Calu3 (cell line): ENCODE measurements around the gene KIAA1217. TPM values are rescaled to one million over a fixed set of nuclear protein-coding genes. Genes with fewer than 3 reads are reported as not detected.
A peak's percentile ranks its signal among the peaks of the same experiment; 100 is the strongest.

Source experiments
- BruUV-seq: library from RNA; stranded (reverse); fragments of 400-500 nt; replicated peaks from 2 replicates; lab custom pipeline; 2021; lab: Mats Ljungman, UMichigan
- CTCF ChIA-PET: fragments of 300-600 bp; sonication (Branson Sonifier 250); formaldehyde crosslinking; loops from one replicate; lab custom pipeline; 2022; ENCODE audit warnings: antibody characterized with exemption; lab: Charles Lee
- DNase-seq: peaks from one replicate; pipeline ENCODE4 v3.0.0; 2022
- H3K27ac Mint-ChIP-seq: one replicate; pipeline ENCODE4 v1.8.0; 2022; ENCODE audit warnings: mixed read lengths; ENCODE audit not compliant: unreplicated experiment
- H3K27me3 Mint-ChIP-seq: one replicate; pipeline ENCODE4 v1.8.0; 2022; ENCODE audit warnings: mixed read lengths; ENCODE audit not compliant: unreplicated experiment
- H3K36me3 Mint-ChIP-seq: one replicate; pipeline ENCODE4 v1.8.0; 2022; ENCODE audit warnings: mild to moderate bottlenecking, moderate library complexity, mixed read lengths; ENCODE audit not compliant: insufficient read depth, unreplicated experiment
- H3K4me1 Mint-ChIP-seq: one replicate; pipeline ENCODE4 v1.8.0; 2022; ENCODE audit warnings: mild to moderate bottlenecking, low read depth, mixed read lengths; ENCODE audit not compliant: unreplicated experiment
- H3K4me3 Mint-ChIP-seq: one replicate; pipeline ENCODE4 v1.8.0; 2022; ENCODE audit warnings: mild to moderate bottlenecking, low read depth, moderate library complexity, mixed read lengths; ENCODE audit not compliant: unreplicated experiment
- H3K9me3 Mint-ChIP-seq: one replicate; pipeline ENCODE4 v1.8.0; 2022; ENCODE audit warnings: low read depth, mixed read lengths; ENCODE audit not compliant: unreplicated experiment
- CTCF ChIP-seq: fragments of 200-600 bp; IDR thresholded peaks from one replicate; pipeline ENCODE4 v1.8.0; 2022; ENCODE audit warnings: antibody characterized with exemption; ENCODE audit not compliant: unreplicated experiment
- intact Hi-C: fragments of 100-400 bp; cut with micrococcal nuclease; formaldehyde crosslinking; loops from one replicate; pipeline ENCODE4 v1.10.0; 2022; ENCODE audit not compliant: unreplicated experiment
- total RNA-seq: library from RNA; stranded (reverse); gene quantifications from 2 replicates; pipeline ENCODE4 v1.2.3, GENCODE V29; 2022

Gene KIAA1217
- total RNA-seq, 1 experiment from 2014 or later: 46.2 TPM

GRCh38 chr10:24360282-24361127 lies 151.6 kb downstream of the KIAA1217 start:
- no peaks in the 10 kb centered on the region for H3K27me3 Mint-ChIP-seq
- H3K27ac Mint-ChIP-seq: no peak overlapping the region
- DNase-seq: peak; percentile 80
- H3K4me1 Mint-ChIP-seq: peaks cover 8% of the 10 kb centered on the region
- no TSS peak for BruUV-seq
- no peaks in the 10 kb centered on the region for H3K36me3 Mint-ChIP-seq
- no peaks in the 10 kb centered on the region for H3K9me3 Mint-ChIP-seq
- H3K4me3 Mint-ChIP-seq: no peak overlapping the region
- CTCF ChIA-PET: interaction anchor here (1.1 to 1.9 kb wide), 2 partner anchors 23 to 366 kb away, joined by 4 to 14 read pairs; no protein-coding TSS in a partner anchor
- peak; percentile 49 for TF ChIP-seq CTCF
- intact Hi-C loops: loop anchor here (1.0 to 2.0 kb wide), 2 partner anchors 164 to 366 kb away; no protein-coding TSS in a partner anchor

DNA sequence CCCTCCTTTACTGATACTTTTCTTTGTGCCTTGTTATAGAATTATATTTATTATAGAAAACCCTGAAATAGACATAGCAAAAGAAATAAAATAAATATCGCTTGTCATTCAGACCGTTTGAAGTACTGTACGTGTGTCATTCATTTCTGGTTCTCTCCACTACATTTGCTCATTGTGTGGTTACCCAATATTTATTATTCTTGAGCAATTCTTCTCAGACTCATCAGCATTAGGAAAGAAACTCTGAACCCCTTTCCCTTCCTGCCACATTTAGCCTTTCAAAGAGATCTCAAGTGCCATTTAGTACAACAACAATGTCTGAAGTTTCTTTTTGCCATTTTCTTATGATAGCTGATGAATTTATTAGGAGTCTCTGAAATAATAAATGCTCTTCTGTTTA lies 154.1 kb downstream of the KIAA1217 start:
- H3K9me3 Mint-ChIP-seq: no peaks in the 10 kb centered on the region
- H3K27ac Mint-ChIP-seq: no peak overlapping the region
- CTCF ChIA-PET: interaction anchor here (0.7 kb wide), 1 partner anchor 18 kb away, joined by 5 read pairs; no protein-coding TSS in a partner anchor
- H3K27me3 Mint-ChIP-seq: no peaks in the 10 kb centered on the region
- BruUV-seq: no TSS peak
- no peak for TF ChIP-seq CTCF
- H3K36me3 Mint-ChIP-seq: no peaks in the 10 kb centered on the region
- H3K4me3 Mint-ChIP-seq: no peak overlapping the region
- no peak for DNase-seq
- intact Hi-C loops: no loop called here
- H3K4me1 Mint-ChIP-seq: peaks cover 8% of the 10 kb centered on the region

DNA sequence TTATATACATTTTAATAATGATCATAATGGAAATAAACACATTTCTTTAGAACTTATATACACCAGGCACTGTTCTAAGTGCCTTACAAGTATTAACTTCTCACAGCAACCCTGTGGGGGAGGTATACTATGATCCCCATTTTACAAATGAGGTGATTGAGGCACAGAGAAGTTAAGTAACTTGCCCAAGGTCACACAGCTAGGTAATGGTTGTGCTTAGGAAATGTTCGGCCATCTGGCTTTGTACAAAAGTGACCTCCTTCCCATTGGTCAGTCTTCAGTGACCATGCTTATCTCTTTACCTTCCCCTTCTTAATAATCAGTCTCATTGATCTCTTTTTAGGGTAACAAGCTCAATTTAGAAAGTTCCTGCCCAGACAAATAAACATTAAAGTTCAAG lies 158.8 kb downstream of the KIAA1217 start:
- H3K4me3 Mint-ChIP-seq: no peak overlapping the region
- H3K9me3 Mint-ChIP-seq: no peaks in the 10 kb centered on the region
- H3K36me3 Mint-ChIP-seq: no peaks in the 10 kb centered on the region
- peaks cover 10% of the 10 kb centered on the region for H3K4me1 Mint-ChIP-seq
- no peaks in the 10 kb centered on the region for H3K27me3 Mint-ChIP-seq
- no peak overlapping the region for H3K27ac Mint-ChIP-seq
- CTCF ChIA-PET: no interaction called here
- no peak for TF ChIP-seq CTCF
- DNase-seq: no peak
- intact Hi-C loops: no loop called here
- BruUV-seq: no TSS peak

DNA sequence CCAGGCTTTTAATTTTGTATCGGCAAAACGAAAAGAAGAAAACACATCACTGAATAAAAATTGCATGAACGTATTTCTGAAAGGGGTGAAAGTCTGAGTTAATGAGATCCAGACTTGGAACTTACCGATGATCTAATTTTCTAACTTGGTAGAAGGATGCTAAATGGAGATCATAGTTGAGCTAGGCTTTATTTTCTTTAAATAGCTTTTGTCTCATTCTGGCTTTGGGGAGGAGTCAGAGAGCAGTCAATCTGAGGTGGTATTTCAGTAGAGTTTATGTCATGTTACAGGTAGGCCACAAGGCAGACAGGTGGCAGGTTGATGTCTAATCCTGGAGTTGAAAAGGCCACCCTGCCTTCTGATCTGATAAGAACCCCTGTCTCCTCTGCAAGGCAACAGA lies 161.9 kb downstream of the KIAA1217 start:
- H3K27me3 Mint-ChIP-seq: no peaks in the 10 kb centered on the region
- intact Hi-C loops: no loop called here
- no peaks in the 10 kb centered on the region for H3K36me3 Mint-ChIP-seq
- no TSS peak for BruUV-seq
- no peaks in the 10 kb centered on the region for H3K9me3 Mint-ChIP-seq
- peaks cover 24% of the 10 kb centered on the region for H3K4me1 Mint-ChIP-seq
- no peak overlapping the region for H3K27ac Mint-ChIP-seq
- TF ChIP-seq CTCF: no peak
- no peak overlapping the region for H3K4me3 Mint-ChIP-seq
- CTCF ChIA-PET: no interaction called here
- no peak for DNase-seq
